Stimulated activated CD4-positive, alpha-beta T cell treated with anti-CD3 and anti-CD28 coated beads, Interleukin-12 subunit alpha, Interleukin-12 subunit beta, amount 100 ng/mL, for 48 hours (primary cell): ENCODE measurements around the gene THRB.

Source experiments
- DNase-seq, 3 donors: peaks; one replicate each; pipeline ENCODE4 v3.0.0-alpha.2; 2020; ENCODE audit warnings: low read depth in 2 of 3, low spot score in 1 of 3

THRB gene

GRCh38 chr3:24235121-24235520, 259.5 kb downstream of the THRB start:
- DNase-seq = no peak

- no peak for DNase-seq
Observed at GRCh38 chr3:24232784-24233183, 261.9 kb downstream of the THRB start.

DNA sequence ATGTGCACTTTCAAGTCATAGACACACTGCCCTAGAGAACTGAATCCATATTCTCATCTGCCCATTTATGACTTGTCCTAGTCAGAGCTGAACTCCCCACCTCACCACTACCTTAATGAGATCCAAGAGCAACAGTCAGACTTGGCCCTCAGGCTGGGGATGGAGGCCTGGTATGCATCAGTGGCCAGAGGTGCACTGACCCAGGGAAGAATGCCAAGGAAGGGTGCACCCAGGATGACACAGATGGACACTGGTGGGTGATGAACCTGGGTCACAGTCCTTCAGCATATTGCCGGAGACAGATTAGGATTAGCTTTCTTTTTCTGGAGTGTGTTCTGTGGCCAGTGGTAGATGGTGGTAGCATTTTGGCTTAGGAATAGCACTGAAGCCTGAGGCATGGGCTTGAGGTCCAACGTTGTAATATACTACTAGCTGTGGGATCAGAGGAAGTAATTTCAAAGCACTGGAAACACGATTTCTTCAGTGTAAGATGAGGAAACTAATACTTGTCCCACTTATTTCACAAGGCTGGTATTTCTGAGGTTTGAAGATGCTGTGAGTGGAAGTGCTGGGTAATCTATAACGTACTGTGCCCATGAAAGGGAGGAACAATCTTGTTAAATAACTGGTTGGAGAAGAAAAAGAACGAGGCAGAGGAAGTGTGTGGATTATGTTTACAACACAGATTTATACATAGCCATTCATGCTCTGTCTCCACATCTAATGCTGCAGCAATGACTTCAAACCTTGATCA, 265.0 kb downstream of the THRB start:
- DNase-seq = no peak

- DNase-seq = no peak
Observed at GRCh38 chr3:24227635-24228034, 267.0 kb downstream of the THRB start.

GRCh38 chr3:24226397-24226796, 268.3 kb downstream of the THRB start:
- no peak for DNase-seq

DNA sequence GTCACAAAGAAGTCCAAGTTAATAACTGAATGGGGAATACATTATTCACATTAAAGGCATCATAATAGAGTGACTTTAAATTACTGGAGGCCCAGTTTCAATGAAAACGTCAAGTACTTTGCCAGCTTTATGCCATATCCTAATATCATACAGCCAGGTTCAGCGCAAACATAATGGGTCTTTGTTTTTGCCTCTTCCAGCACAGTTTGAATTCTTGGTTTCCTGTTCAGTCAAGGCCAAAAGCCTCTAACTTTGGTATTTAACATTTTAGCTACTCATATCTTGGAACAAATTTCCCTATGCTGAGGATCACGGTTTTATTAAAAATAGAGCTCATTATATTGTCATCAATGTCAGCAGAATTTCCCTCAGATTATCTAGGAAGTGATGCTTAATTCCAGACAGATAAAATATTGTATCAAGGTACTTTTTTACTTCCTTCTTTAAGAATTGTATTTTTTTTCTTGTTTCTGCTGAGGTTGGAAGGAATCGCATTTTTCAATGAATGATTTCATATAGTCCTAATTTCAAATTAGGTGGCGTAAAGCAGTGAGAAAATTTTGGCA, 269.2 kb downstream of the THRB start:
- DNase-seq = no peak

- no peak for DNase-seq
Observed at GRCh38 chr3:24224666-24225384, 269.8 kb downstream of the THRB start.

DNA sequence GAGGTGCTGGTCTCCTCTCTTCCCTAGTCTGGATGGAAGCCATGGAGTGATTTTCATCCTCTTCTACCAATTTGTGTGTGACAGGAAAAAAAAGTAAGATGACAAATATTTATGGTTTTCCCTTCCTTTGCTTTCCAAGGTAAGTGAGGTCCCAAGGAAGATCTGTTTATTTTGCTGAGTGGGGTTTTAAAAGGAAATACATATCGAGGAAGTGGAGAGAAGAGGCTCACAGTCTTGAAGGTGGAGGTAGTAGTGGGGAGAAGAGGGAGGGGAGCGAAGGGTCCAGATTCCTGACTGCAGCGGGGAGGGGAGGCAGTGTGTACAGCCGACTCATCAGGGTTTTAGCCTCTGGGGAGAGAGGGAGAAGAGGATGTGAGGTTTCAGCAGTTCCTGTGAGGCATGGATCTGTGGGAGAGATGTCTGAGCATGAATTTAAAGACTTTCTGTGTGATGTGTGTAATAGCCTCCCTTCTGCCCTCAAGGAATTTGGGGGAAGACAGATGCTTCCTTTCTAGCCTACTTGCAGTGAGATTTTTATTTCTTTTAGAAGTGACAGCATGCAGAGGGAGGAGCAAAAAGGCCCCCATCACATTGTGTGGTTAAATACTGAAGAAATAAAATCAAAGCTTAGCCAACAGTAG, 272.4 kb downstream of the THRB start:
- DNase-seq = no peak

GRCh38 chr3:24220859-24221657, 273.6 kb downstream of the THRB start:
- DNase-seq = no peak

GRCh38 chr3:24215502-24215901, 279.1 kb downstream of the THRB start:
- DNase-seq = no peak

GRCh38 chr3:24211381-24211780, 283.3 kb downstream of the THRB start:
- no peak for DNase-seq

DNA sequence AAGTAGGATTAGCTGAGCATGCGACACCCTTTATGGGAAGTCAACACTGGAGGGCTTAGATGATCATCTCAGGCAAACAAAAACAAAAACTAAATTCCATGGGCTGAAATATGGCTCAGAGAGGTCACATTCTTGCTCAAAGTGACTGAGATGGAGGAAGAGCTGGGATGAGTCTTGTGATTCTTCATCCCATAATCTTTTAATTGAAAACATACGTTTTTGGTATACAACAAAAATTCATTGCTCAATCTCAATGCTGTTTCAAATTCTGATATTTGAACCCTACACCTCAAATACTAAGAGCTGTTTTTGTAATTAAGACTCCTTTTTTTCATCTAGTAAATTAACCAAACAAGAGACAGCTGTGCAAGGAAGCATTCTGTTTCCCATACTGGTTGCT, 292.6 kb downstream of the THRB start:
- DNase-seq = no peak

GRCh38 chr3:24201301-24201700, 293.3 kb downstream of the THRB start:
- no peak for DNase-seq

GRCh38 chr3:24199775-24200247, 294.8 kb downstream of the THRB start:
- DNase-seq = no peak

DNA sequence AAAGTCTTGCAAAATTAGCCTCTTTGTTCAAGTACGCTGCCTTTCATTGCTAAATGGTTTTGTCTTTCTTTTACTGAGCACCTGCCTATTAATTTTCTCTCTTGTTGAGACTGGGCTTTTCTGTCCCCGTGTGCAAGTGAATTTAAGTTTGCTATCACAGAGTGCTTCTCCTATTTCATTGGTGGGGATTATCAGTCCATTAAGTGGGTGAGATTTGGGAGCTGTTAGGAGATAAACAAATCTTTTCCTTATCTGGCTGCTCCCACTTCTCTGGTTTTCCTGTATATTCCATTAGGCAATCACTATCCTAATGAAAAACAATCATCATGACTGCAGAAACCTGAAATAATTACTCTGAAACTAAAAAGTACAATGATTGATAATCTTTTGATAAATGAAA, 295.4 kb downstream of the THRB start:
- DNase-seq = no peak

DNA sequence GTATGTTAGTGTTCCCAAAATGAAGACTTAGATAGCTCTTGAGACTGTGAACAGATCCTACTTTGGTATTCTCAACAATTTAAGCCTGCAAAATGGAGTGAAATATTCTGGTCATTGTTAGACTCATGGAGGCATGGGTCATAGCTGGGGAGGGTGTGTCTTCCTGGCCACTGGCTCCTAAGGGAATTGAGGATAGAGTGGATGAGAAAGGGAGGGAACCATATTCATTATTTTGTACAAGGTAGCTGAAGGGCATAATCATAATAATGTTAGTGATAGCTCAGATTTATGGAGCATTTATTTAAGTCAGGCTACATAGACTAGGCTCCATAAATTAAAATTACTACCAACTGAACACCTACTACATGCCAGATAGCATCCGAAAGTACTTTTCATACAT, 295.9 kb downstream of the THRB start:
- DNase-seq = no peak

DNA sequence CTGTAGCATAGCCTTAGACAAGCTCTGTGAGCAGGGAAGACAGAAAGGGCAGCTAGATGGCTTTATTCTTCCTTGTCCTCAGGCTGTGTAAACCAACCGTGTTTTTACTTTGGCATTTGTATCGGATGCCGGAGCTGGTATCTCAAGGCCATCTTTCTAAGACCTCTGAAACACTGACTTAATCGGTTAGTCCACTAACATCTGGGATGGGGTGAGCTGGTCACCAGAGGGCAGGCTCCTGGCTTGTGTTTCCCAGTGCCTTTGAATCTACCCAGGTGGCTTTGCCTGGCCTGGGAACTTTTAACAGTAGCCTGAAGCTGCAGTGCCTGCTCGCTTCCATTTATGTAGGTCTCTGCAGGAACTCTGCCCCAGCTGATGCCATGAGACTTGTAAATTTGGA, 296.8 kb downstream of the THRB start:
- DNase-seq = no peak

DNA sequence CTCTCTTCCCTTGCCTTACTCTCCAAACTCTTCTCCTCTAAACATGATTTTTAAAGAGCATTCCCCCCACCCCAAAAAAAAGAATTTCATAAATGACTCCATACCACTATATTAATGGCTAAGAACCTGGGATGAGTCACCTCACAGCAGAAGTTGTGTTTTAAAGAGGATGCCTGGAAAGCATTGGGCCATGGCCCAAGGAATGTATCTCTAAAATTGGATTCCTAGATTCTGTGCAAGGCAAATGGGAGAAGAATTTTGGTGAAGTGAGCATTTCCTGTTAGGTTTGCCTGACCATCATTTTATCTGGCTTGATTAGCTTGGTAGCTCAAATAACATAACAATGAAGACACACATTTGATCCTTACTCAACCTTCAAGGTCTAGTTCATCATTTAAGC, 298.1 kb downstream of the THRB start:
- DNase-seq = no peak

DNA sequence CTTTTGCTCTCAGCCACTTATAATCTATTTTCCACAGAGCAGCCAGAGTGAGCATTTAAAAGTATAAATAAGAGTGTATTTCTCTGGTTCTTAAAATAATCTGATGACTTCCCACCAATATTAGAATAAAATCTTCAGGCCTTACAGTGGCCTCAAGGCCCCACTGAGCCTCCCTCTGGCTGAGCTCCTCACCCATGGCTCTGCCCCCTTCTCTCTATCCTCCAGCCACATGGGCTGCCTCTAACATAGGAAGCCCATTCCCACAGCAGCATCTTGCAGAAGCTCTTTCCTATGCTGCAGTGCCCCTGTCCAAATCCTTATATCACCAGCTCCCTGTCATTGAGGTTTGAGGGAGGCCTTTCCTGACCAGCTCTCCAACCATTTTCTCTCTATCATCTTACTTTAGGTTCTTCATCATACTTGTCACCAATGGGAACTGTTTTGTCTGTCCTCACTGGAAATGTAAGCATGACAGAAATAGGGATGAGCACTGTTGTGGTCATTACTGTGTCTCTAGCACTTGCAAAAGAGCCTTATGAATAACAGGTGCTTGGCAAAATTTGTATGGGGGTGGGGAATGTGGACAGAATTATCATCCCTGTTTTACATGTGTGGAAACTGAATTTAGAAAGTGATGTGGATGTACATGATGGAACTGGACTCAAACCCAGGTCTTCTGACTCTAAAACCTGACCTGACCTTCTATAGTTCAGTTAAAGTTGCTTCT, 299.0 kb downstream of the THRB start:
- no peak for DNase-seq

GRCh38 chr3:24192469-24193056, 302.1 kb downstream of the THRB start:
- no peak for DNase-seq
